ENCODE results near the gene EVC2. TPM values are rescaled to one million over a fixed set of nuclear protein-coding genes. Genes with fewer than 3 reads are reported as not detected.

Gene EVC2
- total RNA-seq, 1 donor from 2014 or later, result 4.5 TPM

DNA sequence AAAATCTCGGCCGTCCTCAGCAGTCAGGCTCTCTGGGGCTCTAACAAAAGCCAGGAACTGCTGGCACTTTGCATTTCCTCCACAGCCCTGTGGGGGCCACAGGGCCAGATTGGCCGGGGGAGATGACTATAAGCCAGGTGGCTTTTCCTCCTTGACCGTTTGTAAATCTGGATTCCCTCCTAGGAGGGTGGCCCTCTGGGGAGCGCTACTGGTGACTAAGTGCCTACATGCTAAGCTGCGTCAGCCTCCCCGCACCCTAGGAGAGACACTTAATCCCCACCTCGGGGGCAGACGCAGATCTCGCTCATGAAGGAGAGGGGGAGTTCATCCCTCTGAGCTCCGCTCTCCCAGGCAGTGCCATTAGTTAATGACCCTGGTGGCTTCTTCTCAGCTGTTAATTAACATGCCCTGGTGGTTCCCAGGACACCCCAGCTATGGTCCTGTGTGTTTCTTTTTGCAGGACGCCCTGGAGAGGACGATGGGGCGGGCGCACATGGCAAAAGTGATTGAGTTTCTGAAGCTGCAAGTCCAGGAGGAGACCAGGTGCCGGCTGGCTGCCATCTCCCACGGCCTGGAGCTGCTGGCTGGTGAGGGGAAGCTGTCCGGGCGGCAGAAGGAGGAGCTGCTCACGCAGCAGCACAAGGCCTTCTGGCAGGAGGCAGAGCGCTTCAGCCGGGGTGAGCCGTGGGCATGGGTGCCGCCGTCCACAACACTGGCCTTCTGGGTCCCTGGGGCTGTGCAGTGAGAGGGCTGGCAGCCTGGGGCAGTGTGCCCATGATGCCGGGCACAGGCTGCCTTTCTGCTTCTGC is 44.2 kb upstream of the EVC2 start:
- TF ChIP-seq, protein P1, sequence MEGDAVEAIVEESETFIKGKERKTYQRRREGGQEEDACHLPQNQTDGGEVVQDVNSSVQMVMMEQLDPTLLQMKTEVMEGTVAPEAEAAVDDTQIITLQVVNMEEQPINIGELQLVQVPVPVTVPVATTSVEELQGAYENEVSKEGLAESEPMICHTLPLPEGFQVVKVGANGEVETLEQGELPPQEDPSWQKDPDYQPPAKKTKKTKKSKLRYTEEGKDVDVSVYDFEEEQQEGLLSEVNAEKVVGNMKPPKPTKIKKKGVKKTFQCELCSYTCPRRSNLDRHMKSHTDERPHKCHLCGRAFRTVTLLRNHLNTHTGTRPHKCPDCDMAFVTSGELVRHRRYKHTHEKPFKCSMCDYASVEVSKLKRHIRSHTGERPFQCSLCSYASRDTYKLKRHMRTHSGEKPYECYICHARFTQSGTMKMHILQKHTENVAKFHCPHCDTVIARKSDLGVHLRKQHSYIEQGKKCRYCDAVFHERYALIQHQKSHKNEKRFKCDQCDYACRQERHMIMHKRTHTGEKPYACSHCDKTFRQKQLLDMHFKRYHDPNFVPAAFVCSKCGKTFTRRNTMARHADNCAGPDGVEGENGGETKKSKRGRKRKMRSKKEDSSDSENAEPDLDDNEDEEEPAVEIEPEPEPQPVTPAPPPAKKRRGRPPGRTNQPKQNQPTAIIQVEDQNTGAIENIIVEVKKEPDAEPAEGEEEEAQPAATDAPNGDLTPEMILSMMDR (conservative IDR thresholded peaks at IDR 0.05), result no peak
- Mint-ChIP-seq H3K9me3 (no peaks in the 10 kb centered on the region), H3K4me3 (no peak overlapping the region), H3K36me3 (peaks cover 12% of the 10 kb centered on the region), H3K27ac (no peak overlapping the region), H3K4me1 (ENCODE audit: unreplicated experiment) (no peaks in the 10 kb centered on the region), H3K27me3 (no peaks in the 10 kb centered on the region)
- no peak for DNase-seq (ENCODE audit: extremely low spot score, unreplicated experiment)

DNA sequence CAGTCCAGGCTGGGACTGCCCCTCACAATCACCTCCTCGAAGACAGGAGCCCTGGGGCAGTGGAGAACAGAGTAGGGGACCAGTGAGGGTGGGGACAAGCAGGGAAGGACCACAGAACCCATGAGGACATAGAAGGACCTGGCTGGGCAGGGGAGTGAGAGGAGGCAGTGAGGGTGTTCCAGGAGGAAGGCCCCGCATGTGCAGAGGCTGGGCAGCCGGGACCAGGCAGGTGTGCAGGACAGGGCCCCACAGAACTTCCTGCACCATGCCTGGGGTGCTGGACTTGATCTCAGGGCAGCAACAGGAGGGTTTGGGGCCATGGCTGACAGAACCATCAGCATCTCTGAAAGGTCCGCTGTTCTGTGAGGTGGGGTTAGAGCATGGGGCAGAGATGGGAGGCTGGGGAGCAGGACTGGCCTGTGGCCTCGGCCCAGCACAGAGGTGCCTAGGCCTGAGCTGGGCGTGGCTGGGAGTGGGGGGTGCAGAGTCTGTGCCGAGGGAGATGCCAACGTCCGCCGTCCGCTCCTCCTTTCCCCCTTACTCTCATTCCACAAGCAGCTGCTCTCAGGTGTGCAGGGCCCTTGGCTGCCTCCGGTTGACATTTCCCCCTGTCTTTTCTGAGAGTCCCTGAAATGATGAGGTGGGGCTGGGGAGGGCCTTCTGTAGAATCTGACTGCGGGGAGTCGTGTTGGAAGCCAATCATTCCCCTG is 43.5 kb upstream of the EVC2 start:
- Mint-ChIP-seq H3K27ac (no peak overlapping the region), H3K4me3 (no peak overlapping the region), H3K9me3 (no peaks in the 10 kb centered on the region), H3K4me1 (ENCODE audit: unreplicated experiment) (no peaks in the 10 kb centered on the region), H3K27me3 (no peaks in the 10 kb centered on the region), H3K36me3 (peaks cover 13% of the 10 kb centered on the region)
- no peak for DNase-seq (ENCODE audit: extremely low spot score, unreplicated experiment)
- TF ChIP-seq, protein P1 (conservative IDR thresholded peaks at IDR 0.05), result no peak

DNA sequence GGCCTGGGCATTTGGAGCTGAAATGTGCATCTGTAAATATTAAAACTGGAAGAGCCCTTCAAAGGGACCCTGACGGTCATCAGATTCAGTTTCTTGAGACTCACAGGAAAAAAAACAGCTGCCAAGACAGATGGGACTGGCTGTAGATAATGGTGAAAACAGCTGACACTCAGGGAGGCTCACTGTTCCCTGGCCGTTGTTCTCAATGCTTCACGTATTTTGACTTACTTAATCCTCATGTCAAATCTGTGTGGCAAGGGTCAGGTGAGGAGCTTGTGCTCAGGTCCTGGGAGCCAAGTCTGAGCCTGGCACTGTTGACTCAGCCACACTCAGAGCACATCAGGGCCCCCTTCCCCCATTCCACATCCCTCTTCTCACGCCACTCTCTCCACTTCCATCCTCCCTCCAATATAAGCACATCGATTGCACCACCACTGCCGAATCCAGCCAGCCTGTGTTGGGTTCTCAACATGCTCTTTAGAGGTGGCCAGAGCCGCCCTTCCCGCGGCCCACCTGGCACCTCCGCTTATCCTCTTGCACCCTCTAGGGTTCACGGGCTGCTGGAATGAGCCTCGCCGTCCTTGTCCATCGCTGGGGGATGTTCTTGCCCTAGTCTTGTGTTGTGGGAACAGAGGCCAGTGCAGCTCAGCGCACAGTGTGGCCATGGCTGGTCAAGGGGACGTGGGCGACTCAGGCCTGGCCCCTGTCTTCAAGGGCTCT is 42.7 kb upstream of the EVC2 start:
- no peak for DNase-seq (ENCODE audit: extremely low spot score, unreplicated experiment)
- H3K36me3 Mint-ChIP-seq, result peaks cover 18% of the 10 kb centered on the region
- H3K27me3 Mint-ChIP-seq, result no peaks in the 10 kb centered on the region
- no peak overlapping the region for H3K4me3 Mint-ChIP-seq
- no peaks in the 10 kb centered on the region for H3K9me3 Mint-ChIP-seq
- TF ChIP-seq, protein P1 (conservative IDR thresholded peaks at IDR 0.05), result no peak
- no peak overlapping the region for H3K27ac Mint-ChIP-seq
- H3K4me1 Mint-ChIP-seq (ENCODE audit: unreplicated experiment), result no peaks in the 10 kb centered on the region

DNA sequence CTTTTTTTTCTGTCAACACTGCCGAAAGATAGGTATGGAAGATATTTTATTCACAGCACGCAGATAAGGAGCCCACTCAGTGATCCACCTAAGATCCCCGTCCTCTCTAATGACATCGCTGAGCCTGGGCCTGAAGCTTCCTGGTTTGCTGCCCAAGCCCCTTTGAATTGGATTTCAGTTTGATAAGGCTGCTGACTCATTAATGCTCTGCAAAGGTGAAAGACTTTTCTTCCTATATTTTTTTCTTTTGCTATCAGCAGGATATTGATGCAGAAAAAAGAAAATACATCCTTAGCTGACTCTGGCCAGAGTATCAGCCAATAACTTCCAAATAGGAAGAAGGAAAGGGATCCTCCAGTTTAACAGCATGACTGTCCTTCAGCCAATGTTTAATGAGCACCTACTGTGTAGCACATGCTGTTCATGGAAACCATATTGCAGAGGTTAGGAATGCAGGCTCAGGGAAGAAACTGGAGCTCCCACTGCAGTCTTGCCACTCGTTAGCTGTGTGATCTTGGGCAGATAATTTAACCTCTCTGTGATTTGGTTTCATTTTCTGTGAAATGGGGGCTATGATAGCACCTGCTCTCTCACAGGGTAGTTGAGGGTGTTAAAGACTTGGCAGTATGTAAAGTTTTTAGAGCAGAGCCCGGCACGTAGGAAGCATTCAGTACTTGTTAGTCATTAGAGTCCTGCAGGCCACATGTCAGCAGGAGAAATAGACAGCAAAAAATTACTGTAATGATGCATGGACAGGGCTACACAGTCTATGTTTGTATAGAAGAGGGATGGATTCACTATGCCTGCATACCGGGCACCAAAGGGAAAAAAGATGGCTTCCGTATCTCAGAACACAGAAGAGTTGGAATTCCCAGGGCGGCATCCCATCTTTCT is 41.9 kb upstream of the EVC2 start:
- Mint-ChIP-seq H3K36me3 (peaks cover 24% of the 10 kb centered on the region), H3K9me3 (no peaks in the 10 kb centered on the region), H3K4me1 (ENCODE audit: unreplicated experiment) (no peaks in the 10 kb centered on the region), H3K27me3 (no peaks in the 10 kb centered on the region), H3K27ac (no peak overlapping the region), H3K4me3 (no peak overlapping the region)
- DNase-seq (ENCODE audit: extremely low spot score, unreplicated experiment), result peak; percentile 20
- TF ChIP-seq, protein P1 (conservative IDR thresholded peaks at IDR 0.05), result no peak

DNA sequence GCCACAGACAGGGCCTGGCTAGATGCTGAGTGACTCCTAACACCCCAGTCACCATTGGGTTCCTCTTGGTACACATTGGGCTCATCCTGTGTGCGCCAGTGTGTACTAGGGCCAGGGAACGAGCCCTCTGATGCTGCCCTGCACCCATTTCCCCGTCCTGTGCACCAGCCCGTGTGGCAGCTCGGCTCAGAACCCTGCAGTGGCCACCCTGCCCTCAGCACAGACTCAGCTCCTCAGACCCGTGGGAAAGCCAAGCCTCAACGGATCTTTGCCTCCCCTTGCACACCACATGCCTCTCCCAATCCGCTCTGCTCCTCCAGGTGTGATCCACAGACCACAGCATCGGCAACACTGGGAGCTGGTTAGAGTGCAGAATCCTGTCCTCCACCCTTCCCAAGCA is 41.2 kb upstream of the EVC2 start:
- H3K4me1 Mint-ChIP-seq (ENCODE audit: unreplicated experiment), result no peaks in the 10 kb centered on the region
- TF ChIP-seq, protein P1 (conservative IDR thresholded peaks at IDR 0.05), result no peak
- peak; percentile 44 for DNase-seq (ENCODE audit: extremely low spot score, unreplicated experiment)
- H3K27ac Mint-ChIP-seq, result no peak overlapping the region
- no peaks in the 10 kb centered on the region for H3K9me3 Mint-ChIP-seq
- H3K27me3 Mint-ChIP-seq, result no peaks in the 10 kb centered on the region
- no peak overlapping the region for H3K4me3 Mint-ChIP-seq
- peaks cover 24% of the 10 kb centered on the region for H3K36me3 Mint-ChIP-seq
